RPMI8226 (cell line): ENCODE results near the gene PTPRD.
"Not testable (repeated sequence)": the region's sequence is repeated elsewhere in the genome, so short reads cannot be mapped to it uniquely, and the experiment has no call there.

Experiments used
- DNase-seq: peaks from one replicate; pipeline ENCODE4 v3.0.0-alpha.2; 2015

Gene PTPRD

DNA sequence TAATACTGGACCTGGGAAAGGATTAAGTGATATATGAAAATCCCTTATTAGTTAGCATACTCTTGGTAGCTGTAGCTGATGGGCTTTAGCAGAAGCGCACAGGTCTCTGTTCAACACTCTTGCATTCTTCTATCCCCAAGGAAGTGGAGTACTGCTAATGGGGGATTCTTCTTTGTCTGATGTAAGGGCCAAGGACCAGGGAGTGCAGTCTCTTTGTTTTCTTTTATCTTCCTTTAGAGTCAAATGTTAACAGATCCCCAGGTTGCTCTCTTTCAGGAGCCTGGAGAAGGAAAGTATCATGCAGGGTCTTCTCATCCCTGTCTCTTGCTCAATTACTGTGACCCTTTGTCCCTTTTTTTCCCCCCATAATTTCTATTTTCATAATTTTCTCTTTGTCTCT, 1666.3 kb downstream of the PTPRD start:
- no peak for DNase-seq

DNA sequence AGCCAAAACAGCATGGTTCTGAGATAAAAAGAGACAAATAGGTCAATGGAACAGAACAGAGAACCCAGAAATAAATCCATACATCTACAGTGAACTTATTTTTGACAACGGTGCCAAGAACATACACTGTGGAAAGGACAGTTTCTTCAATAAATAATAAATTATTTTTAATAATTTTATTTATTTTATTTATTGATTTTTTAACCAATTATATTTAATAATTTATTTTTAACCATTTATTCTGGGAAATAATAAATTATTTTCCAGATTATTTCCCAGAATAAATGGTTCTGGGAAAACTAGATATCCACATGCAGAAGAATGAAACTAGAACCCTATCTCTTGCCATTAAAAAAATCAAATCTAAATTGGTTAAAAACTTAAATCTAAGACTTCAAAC, 1669.4 kb downstream of the PTPRD start:
- DNase-seq, result no peak

DNA sequence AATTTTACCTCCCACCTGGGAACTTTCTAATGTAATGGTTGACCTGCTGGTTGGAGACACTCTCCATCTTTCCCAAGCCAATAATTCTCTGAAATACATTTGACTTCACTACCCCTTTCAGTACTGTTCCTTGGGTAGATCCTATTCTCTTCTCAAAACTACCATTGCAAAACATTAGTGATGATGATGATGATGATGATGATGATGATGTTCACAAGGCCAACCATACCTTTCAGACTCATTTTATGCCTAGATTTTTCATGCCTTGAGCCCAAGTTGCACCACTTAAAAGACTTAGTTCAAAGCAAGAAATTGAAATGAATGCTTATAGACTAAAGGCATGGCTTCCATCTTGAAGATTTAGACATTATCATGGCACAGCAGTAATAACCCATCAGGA, 1672.2 kb downstream of the PTPRD start:
- no peak for DNase-seq

- no peak for DNase-seq
Observed at GRCh38 chr9:8926461-8926860, 1686.3 kb downstream of the PTPRD start.

- DNase-seq, result no peak
Observed at GRCh38 chr9:8924562-8924961, 1688.2 kb downstream of the PTPRD start.

DNA sequence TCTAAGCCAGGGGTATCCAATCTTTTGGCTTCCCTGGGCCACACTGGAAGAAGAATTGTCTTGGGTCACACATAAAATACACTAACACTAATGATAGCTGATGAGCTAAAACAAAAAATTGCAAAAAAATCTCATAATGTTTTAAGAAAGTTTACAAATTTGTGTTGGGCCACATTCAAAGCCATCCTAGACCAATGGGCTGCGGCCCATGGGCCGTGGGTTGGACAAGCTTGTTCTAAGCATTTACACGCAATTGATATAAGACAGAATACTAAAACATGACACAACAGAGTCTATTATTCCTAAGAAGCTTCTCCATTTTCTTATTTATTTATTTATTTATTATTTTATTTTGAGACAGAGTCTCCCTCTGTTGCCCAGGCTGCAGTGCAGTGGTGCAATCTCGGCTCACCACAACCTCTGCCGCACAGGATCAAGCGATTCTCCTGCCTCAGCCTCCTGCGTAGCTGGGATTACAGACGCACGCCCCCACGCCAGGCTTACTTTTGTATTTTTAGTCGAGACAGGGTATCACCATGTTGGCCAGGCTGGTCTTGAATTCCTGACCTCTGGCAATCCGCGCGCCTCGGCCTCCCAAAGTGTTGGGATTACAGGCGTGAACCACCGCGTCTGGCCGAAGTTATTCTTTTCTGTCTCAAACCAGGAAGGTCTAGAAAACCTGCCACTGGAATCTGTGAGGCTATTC, 1692.2 kb downstream of the PTPRD start:
- DNase-seq, result not testable (repeated sequence)

DNA sequence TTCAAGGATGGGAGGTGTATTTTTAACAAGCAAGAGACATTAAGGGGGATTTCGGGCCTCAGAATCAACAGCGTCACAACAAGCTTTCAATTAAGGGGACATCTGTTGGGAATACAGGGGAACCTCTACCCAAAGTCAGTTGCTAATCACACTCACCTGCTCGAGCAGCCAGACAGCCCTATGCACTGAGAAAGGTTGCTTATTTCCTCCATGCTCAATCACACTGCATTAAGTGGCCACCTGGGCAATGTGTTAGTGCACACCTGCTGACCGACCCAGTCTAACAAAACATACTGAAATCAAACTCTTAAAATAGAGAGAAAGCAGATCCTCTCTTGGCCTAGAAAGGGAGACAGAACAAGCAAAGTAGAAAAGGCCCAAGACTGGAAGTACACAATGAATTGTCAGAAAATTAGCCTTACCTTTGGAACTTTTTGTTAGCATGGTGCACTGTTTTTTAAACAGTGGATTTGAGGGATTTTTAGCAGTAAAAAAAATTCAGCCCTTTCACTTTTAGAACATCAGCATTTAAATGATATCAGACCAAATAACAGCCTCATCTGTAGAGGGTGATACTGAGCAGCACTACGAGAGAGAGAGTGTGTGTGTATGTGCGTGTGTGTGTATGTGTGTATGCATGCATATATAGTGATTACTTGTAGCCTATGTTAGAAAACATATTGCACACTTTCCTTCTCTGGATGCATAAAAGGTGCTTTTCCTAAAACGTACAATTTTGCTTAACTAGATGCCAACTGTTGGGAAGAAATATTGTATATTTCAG, 1694.7 kb downstream of the PTPRD start:
- peak; percentile 72 for DNase-seq

DNA sequence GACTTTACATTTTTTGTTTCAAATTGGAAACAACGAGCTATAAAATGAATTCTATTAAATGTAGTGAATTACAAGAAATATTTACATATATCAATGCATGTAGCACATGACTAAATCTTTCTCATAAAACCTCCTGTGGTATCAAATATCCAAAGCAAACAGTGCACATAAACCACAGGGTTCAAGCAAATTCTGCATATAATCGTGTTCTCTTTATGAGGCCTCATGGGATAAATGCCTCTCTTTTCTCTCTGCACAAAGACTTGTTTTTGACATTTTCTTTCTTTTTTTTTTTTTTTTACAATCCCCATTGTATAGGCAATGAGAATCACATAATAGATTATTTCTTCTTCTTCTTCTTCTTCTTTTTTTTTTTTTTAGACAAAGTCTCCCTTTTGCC, 1696.0 kb downstream of the PTPRD start:
- no peak for DNase-seq

DNA sequence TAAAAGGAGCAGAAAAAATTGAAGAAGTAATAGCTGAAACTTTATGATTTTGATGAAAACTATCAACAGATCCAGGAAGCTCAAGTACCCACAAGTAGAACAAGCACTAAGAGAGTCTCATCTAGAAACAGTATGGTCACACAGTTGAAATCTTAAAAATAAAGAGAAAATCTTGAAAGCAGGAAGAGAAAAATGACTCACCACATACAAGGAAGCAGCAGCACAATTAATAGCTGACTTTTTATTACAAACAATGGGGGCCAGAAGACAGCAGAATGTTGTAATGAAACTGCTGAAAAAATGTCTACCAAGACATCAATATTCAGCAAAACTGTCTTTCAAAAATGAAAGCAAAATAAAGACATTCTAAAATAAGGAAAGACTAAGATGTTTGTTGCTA, 1704.9 kb downstream of the PTPRD start:
- no peak for DNase-seq

DNA sequence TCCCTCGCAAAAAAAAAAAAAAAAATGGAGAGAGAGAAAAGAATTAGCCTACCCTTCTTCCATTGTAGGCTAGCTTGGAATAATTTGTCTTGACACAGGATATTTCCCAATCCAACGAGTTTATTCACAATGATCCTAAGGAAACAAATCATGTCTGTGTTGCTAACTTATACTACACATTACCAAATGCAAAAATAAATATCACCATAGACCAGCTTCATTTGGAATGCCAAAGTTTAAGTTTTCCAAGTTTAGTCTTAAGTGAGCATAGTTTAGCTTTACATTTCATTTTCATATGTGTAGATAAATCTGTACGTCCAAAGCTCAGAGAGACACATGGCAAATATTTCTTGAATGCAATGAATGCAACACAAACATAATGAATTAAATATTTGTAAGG, 1707.1 kb downstream of the PTPRD start:
- no peak for DNase-seq

GRCh38 chr9:8904771-8905515, 1707.9 kb downstream of the PTPRD start:
- DNase-seq, result no peak

DNA sequence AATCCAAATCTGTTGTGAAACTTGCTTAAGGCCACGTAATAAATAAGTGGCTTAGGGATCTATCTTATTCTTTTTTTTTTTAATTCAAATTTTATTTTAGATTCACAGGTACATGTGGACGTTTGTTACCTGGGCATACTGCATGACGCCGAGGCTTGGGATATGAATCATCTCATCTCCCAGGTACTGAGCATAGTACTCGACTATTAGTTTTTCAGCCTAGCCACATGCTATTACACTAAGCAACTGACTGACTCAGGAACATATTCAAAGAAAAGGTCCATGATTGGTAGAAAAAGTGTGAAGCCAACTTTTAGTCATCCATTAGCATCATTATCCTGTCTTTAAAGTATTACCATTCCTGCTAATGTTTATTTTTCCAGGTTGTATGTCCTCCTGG, 1709.7 kb downstream of the PTPRD start:
- DNase-seq, result no peak

DNA sequence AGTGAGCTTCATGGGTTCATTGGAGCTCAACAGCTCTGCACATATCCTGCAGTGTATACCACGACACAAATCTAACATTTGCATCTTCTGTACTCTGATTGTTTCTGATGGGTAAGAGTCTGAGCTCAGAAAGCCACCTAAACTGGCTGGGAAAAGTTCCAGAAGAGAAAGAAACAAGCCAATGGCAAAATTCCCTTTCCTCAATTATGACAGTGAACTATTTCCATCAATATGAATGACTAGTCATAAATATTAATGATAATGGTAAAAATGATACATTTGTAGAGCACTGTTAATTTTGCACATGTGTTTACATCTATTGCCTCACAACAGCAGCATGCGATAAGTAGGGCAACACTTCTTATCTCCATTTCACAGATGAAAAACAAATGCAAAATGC, 1711.7 kb downstream of the PTPRD start:
- no peak for DNase-seq

DNA sequence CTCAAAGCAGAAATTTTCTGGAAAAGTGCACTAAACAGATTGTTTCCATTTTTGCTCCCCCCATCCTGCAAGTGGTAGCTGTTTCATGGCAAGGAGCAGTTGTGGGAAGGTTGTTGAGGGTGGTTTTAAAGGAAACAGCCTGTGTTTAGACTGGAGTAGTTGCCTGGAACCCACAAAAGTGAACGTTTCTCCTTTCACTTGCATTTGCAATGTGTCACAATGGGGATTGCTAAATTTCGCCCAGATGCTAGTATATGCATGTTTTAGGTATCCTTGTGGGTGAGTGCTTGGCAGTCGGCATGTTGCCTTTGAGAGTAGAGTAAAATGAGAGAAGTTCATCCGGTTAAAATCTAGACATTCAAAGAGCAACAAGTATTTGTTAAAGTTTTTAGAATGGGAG, 1713.3 kb downstream of the PTPRD start:
- DNase-seq, result no peak

GRCh38 chr9:8895861-8896224, 1717.0 kb downstream of the PTPRD start:
- peak; percentile 33 for DNase-seq

GRCh38 chr9:8895106-8895860, 1717.5 kb downstream of the PTPRD start:
- no peak for DNase-seq

- DNase-seq, result peak; percentile 25
Observed at GRCh38 chr9:8890695-8891094, 1722.1 kb downstream of the PTPRD start.

DNA sequence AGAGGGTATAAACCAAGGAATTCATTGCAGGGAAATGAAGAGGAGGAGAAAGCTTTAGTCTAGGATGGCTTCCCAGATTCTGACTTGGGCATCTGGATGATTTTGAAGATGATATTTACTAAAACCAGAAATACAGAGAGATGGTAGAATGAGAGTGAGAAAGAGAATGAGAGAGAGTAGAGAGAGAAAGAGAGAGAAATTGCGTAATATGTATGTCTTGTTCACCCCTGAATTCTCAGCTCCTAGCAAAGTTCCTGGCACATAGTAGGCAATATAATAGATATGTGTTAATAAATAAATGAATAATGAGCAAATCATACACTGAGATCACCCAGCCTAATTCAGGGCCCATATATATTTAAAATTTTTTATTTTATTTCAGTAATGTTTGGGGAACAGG, 1723.7 kb downstream of the PTPRD start:
- DNase-seq, result no peak

DNA sequence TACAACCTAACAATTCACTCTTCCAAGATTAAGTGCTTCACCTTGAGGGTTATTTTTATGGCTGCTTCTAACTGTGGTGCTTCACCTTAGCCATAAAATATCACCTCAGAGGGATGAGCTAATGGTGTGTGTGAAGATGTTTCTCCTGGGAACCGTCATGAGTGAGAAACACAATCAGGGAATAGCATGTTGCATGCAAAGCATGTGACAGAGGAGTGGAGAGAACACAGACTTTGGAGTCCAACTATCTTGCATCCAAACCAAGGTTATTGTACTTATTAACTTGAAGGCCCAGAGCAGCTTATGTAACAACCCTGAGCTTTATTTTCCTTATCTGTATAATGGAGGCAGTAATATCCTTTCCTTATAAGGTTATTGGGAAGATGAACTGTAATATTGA, 1724.2 kb downstream of the PTPRD start:
- no peak for DNase-seq

- DNase-seq, result no peak
Observed at GRCh38 chr9:8887369-8887768, 1725.4 kb downstream of the PTPRD start.

- DNase-seq, result no peak
Observed at GRCh38 chr9:8883321-8883720, 1729.5 kb downstream of the PTPRD start.

DNA sequence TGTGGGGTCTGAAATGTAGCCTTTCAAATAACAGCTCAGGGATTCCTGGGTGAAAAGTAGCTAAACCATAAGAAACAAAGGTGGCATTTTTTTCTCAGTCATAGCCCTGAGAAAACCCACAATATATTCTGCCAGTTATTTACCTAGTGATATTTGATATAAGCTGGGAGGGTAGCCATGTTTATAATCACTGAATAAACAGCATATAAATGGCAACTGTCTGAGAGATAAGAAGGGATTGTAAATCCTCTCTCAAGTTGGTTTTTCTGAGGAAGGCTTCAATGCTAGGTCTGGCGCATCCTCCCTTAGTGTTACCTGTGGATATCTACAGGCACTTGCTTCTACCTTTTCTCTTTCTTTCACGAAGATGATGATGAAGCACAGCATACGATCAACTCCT, 1732.7 kb downstream of the PTPRD start:
- no peak for DNase-seq

DNA sequence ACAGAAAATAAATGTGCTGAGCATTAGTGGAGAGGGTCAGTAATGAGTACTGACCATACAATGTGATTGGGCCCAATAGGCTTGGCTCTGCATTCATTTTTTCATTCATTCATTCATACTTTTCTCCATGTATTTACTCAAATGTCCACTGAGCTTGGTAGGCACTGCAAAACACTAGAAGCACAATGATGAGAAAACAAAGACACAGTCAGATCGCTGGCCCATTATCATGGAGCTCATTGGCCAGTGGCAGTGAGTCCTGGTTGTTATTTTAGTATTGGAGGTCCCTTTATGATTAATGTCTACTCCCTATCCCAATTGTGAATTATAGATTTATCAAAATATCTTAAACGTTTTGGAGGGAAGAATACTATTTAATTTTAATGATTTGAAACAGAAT, 1733.5 kb downstream of the PTPRD start:
- no peak for DNase-seq
